ENCODE results near the gene WWOX. TPM values are rescaled to one million over a fixed set of nuclear protein-coding genes. Genes with fewer than 3 reads are reported as not detected.

The WWOX gene
- total and polyA plus RNA-seq, 2 donors (not counting 1 experiment from before 2014, with no cell fraction given): 10.5 to 42.3 TPM

DNA sequence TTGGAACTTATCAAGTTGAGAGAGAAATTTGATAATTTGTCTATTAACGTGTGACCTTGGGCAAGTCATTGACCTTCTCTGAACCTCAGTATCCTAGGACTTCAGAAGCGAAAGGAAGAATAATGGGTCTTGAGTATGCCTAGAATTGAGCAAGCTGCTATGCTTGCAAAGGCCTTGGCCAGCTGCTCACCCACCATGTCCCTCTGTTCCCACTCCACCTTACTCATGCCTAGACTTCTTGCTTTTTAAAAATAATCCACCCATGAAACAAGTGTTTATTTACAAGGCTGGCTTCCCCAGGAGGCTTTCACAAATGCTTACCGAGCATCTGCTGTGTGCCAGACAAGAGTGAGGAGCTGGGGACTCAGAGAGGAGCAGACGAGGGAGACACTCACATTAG lies 910.4 kb downstream of the WWOX start:
- Histone ChIP-seq H2AFZ (ENCODE audit: insufficient read depth, low read depth, low read length, poor library complexity, severe bottlenecking) (no peak overlapping the region), H3K9ac (ENCODE audit: low read length) (no peak overlapping the region), H3K27me3 (replicated peaks in 1 of 4; ENCODE audit: control extremely low read depth in 1 of 4, control insufficient read depth in 3 of 4, insufficient read depth in 4 of 4, low read length in 3 of 4) (peaks cover 0 to 2% (median 0%) of the 10 kb centered on the region in 4 experiments), H3K79me2 (ENCODE audit: control insufficient read depth, insufficient read depth, low read length) (no peaks in the 10 kb centered on the region), H3K27ac (ENCODE audit: low read length in 2 of 2) (no peak overlapping the region), H3K4me3 (ENCODE audit: control extremely low read depth in 1 of 5, extremely low read depth in 1 of 5, insufficient read depth in 1 of 5, low read depth in 2 of 5, low read length in 4 of 5) (no peak overlapping the region), H3K9me3 (ENCODE audit: control extremely low read depth in 1 of 3, control insufficient read depth in 2 of 3, insufficient read depth in 1 of 3, low read length in 2 of 3) (peaks cover 0 to 10% (median 0%) of the 10 kb centered on the region in 3 donors), H3K4me1 (ENCODE audit: control insufficient read depth in 2 of 2, insufficient read depth in 2 of 2, low read length in 2 of 2) (peaks cover 18 to 23% of the 10 kb centered on the region in 2 donors), H3K4me2 (replicated peaks; ENCODE audit: low read depth, low read length, poor library complexity, severe bottlenecking) (no peak overlapping the region), H4K20me1 (ENCODE audit: control insufficient read depth, insufficient read depth, low read length, poor library complexity, severe bottlenecking) (no peaks in the 10 kb centered on the region), H3K36me3 (replicated peaks in 1 of 2; ENCODE audit: control extremely low read depth in 1 of 2, control insufficient read depth in 1 of 2, extremely low read depth in 1 of 2, insufficient read depth in 2 of 2, low read length in 1 of 2) (no peaks in the 10 kb centered on the region)
- no peak for ATAC-seq (ENCODE audit: low read depth)
- H3K9me3 Mint-ChIP-seq (ENCODE audit: insufficient read depth): no peaks in the 10 kb centered on the region
- TF ChIP-seq, protein P1, sequence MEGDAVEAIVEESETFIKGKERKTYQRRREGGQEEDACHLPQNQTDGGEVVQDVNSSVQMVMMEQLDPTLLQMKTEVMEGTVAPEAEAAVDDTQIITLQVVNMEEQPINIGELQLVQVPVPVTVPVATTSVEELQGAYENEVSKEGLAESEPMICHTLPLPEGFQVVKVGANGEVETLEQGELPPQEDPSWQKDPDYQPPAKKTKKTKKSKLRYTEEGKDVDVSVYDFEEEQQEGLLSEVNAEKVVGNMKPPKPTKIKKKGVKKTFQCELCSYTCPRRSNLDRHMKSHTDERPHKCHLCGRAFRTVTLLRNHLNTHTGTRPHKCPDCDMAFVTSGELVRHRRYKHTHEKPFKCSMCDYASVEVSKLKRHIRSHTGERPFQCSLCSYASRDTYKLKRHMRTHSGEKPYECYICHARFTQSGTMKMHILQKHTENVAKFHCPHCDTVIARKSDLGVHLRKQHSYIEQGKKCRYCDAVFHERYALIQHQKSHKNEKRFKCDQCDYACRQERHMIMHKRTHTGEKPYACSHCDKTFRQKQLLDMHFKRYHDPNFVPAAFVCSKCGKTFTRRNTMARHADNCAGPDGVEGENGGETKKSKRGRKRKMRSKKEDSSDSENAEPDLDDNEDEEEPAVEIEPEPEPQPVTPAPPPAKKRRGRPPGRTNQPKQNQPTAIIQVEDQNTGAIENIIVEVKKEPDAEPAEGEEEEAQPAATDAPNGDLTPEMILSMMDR (IDR thresholded peaks at IDR 0.05): no peak
- TF ChIP-seq EZH2 (IDR thresholded peaks at IDR 0.05; ENCODE audit: borderline replicate concordance, insufficient read depth, low read depth, low read length, poor library complexity, severe bottlenecking): no peak
- H3K27me3 Mint-ChIP-seq: no peaks in the 10 kb centered on the region
- 94% methylated on average over 3 of the region's 4 CpGs for WGBS (ENCODE audit: insufficient coverage)
- no peak for DNase-seq
- ChIA-PET POLR2A (no interaction called here), CTCF (no interaction called here)
- no peak overlapping the region for H3K4me3 Mint-ChIP-seq
- H3K27ac Mint-ChIP-seq: no peak overlapping the region
- H3K4me1 Mint-ChIP-seq: peaks cover 24% of the 10 kb centered on the region
- intact Hi-C loops (cut with micrococcal nuclease): loop anchor here (10.0 kb wide), 1 partner anchor 45 kb away; no protein-coding TSS in a partner anchor

DNA sequence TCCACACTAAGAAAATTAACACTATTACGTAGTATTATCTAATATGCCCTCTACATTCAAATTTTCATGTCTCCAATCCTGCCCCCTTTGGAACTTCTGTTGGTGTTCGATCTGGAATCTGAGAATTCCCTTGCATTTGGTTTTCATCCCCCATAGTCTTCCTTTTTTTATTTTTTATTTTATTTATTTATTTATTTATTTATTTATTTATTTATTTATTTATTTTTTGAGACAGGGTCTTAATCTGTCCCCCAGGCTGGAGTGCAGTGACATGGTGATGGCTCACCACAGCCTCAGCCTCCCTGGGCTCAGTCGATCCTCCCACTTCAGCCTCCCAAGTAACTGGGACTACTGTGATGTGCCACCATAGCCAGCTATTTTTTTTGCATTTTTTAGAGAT lies 911.8 kb downstream of the WWOX start:
- Mint-ChIP-seq H3K4me1 (peaks cover 24% of the 10 kb centered on the region), H3K4me3 (no peak overlapping the region), H3K9me3 (ENCODE audit: insufficient read depth) (no peaks in the 10 kb centered on the region), H3K27me3 (peaks cover 3% of the 10 kb centered on the region), H3K27ac (no peak overlapping the region)
- H3K4me1 ChIP-seq (ENCODE audit: control insufficient read depth in 2 of 2, insufficient read depth in 2 of 2, low read length in 2 of 2): peaks cover 18 to 23% of the 10 kb centered on the region in 2 donors
- H3K36me3 ChIP-seq (replicated peaks in 1 of 2; ENCODE audit: control extremely low read depth in 1 of 2, control insufficient read depth in 1 of 2, extremely low read depth in 1 of 2, insufficient read depth in 2 of 2, low read length in 1 of 2): no peaks in the 10 kb centered on the region
- H3K4me2 ChIP-seq (replicated peaks; ENCODE audit: low read depth, low read length, poor library complexity, severe bottlenecking): no peak overlapping the region
- ChIA-PET CTCF (interaction anchor here (0.5 kb wide), 1 partner anchor 49 kb away, joined by 3 read pairs; no protein-coding TSS in a partner anchor), POLR2A (no interaction called here)
- H3K27me3 ChIP-seq (replicated peaks in 1 of 4; ENCODE audit: control extremely low read depth in 1 of 4, control insufficient read depth in 3 of 4, insufficient read depth in 4 of 4, low read length in 3 of 4): peaks cover 0 to 2% (median 0%) of the 10 kb centered on the region in 4 experiments
- no peak overlapping the region for H2AFZ ChIP-seq (ENCODE audit: insufficient read depth, low read depth, low read length, poor library complexity, severe bottlenecking)
- intact Hi-C loops (cut with micrococcal nuclease): loop anchor here (10.0 kb wide), 1 partner anchor 46 kb away; no protein-coding TSS in a partner anchor
- ATAC-seq (ENCODE audit: low read depth): no peak
- no peaks in the 10 kb centered on the region for H3K79me2 ChIP-seq (ENCODE audit: control insufficient read depth, insufficient read depth, low read length)
- no peak for TF ChIP-seq EZH2 (IDR thresholded peaks at IDR 0.05; ENCODE audit: borderline replicate concordance, insufficient read depth, low read depth, low read length, poor library complexity, severe bottlenecking)
- TF ChIP-seq, protein P1 (IDR thresholded peaks at IDR 0.05): no peak
- 100% methylated on average over 1 of the region's 3 CpGs for WGBS (ENCODE audit: insufficient coverage)
- peaks cover 0 to 8% (median 0%) of the 10 kb centered on the region in 3 donors for H3K9me3 ChIP-seq (ENCODE audit: control extremely low read depth in 1 of 3, control insufficient read depth in 2 of 3, insufficient read depth in 1 of 3, low read length in 2 of 3)
- no peak overlapping the region for H3K9ac ChIP-seq (ENCODE audit: low read length)
- DNase-seq: no peak
- no peak overlapping the region for H3K4me3 ChIP-seq (ENCODE audit: control extremely low read depth in 1 of 5, extremely low read depth in 1 of 5, insufficient read depth in 1 of 5, low read depth in 2 of 5, low read length in 4 of 5)
- no peak overlapping the region for H3K27ac ChIP-seq (ENCODE audit: low read length in 2 of 2)
- no peaks in the 10 kb centered on the region for H4K20me1 ChIP-seq (ENCODE audit: control insufficient read depth, insufficient read depth, low read length, poor library complexity, severe bottlenecking)
